ENCODE data around the gene CYB561D2.

The CYB561D2 gene

DNA sequence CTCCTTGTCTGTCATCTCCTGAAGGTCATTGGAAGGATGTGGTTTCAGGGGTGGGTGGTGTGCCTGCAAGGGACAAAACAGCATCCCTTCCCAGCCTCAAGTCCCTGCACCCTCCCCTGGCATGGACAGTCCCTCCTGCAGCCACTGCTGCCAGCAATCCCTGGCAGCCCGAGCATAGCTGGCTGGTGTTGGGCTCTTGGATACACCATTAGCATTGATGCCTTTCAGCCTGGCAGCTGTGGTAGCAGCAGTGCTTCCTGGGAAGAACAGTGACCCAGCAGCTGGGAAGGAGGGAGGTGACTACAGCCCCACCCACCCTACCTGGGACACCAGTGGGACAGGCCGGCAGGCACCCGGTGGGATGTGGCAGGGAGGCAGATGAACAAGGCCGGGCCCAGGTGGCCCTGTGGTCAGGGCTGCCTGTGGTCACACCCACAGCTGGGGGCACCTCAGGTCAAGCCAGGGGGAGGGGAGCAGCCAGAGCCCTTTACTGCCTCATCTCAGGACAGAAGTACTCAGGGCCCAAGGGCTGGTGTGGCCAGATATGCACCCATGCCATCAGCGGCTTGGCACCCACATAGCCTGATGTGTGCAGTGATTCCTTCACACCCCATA lies 41.5 kb downstream of the CYB561D2 start:
- DNase-seq, result no peak

DNA sequence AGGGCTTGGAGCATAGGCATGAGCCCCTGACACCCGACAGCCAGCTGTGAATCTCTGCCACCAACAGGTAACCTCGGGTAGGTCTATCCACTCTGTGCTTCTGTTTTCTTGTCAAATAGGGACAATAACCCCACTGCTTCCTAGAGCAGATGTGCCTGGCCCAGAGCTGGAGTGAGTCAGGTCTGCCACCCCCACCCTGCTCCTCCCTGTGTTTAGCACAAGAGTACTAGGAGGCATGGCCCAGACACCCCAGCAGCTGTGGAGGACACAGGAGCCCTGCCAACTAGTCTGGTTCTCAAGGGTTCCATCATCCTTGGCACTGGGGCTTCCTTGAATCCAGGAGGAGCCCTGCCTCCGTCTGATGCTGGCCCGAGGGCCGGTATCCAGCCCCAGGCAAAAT lies 42.4 kb downstream of the CYB561D2 start:
- no peak for DNase-seq

DNA sequence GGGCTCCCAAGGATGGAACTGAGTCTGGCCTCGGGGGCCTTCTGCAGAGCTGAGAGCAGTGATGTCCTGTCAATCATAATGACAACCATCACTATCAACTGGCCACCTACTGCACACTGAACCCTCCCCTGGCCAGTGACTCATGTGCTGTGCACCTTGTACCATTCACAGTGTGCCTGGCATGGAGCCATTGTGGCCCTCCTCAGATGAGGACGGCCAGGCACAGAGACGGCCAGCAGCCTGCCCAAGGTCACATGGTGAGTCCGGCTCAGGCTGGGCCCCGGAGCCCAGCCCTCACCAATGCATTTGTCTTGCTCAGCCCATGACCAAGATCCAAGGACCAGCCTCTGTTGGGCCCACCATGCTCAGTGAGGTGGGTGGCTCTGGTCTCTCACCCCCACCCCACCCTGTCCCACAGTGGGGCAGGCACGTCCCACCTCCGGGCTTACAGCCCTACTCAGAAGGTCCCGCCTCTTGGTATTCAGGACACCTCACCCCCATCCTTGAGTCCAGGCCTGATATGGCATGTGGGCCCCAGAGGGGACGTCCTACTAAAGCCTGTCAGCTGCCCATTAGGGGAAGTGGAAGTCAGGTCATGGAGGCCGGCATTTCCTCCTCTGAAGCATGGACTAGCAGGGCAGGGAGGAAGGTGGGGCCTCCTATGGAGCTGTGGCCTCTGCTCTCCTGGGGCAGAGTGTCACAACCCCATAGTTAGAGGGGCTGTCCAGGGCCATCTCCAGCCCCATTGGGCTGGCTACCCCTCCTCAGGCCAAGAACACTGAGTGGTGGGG lies 44.6 kb downstream of the CYB561D2 start:
- DNase-seq, result no peak

DNA sequence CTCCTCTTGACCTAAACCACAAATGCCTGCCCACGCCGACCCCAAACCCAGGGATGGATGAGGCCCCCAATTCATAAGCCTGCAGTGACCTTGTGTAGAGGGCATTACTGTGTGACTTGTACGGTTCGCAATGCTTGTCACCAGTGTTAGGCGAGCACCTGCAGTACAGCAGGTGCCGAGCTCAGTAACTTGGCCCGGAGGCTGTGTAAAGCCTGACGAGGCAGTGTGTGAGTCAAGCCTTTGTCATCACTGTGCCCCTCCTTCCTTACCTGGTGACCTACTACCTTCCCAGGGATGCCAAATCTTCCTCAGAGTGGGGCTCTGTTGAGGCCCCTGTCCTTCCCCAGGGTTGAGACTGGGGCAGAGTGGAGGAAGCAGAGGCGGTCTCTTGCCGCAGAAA lies 45.8 kb downstream of the CYB561D2 start:
- DNase-seq, result no peak

DNA sequence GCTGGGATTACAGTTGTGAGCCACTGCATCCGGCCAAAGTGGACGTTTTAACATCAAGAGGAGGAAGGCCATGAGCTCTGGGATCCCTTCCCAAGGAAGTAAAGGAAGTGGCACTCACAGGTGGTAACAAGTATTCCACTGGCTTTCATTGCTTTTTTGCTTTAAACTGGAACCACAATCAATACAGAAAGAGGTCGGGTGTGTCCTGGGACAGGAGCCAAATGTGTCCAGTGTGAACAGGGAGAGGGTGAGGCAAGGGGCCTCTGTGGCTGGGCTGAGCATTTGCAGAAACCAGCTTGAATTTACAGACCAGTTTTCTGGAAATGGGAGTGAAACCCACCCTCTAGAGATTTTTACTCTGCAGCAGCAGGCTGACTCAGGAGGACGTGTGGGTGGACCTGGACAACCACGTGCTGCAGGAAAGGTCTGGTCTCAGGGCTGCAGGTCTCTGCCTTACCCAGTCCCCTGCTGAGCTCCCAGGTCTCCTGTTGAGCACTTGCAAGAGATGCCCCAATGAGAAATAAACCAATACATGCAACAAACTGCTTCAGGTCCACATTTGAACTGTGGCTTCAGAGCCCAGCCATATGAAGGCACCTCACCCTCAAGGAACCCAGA lies 51.4 kb downstream of the CYB561D2 start:
- no peak for DNase-seq
